WTC11 (cell line): ENCODE results near the gene MMP19. TPM values are rescaled to one million over a fixed set of nuclear protein-coding genes. Genes with fewer than 3 reads are reported as not detected.
"Not testable (repeated sequence)": the region's sequence is repeated elsewhere in the genome, so short reads cannot be mapped to it uniquely, and the experiment has no call there.

Experiments used
- ATAC-seq: fragments of 200-7000 bp; cut with Tn5 transposase; 2 replicates; pipeline ENCODE4 v1.10.0; 2021; ENCODE audit warnings: mild to moderate bottlenecking, moderate library complexity
- CTCF ChIA-PET: fragments of 300-600 bp; sonication (Branson Sonifier 250); formaldehyde crosslinking; loops from one replicate; lab custom pipeline; 2021; ENCODE audit warnings: antibody characterized with exemption; lab: Charles Lee
- POLR2A ChIA-PET: fragments of 350-600 bp; sonication (Branson Sonifier 250); formaldehyde crosslinking; loops from one replicate; lab custom pipeline; 2021; ENCODE audit warnings: antibody characterized with exemption; lab: Charles Lee
- DNase-seq: peaks from one replicate; pipeline ENCODE4 v3.0.0; 2021; ENCODE audit warnings: low spot score
- H3K27ac Mint-ChIP-seq: 2 replicates; pipeline ENCODE4 v1.8.0; 2021; ENCODE audit warnings: mixed read lengths
- H3K27me3 Mint-ChIP-seq: 2 replicates; pipeline ENCODE4 v1.8.0; 2021; ENCODE audit warnings: low read depth, mild to moderate bottlenecking, moderate library complexity, mixed read lengths
- H3K36me3 Mint-ChIP-seq: 2 replicates; pipeline ENCODE4 v1.8.0; 2021; ENCODE audit warnings: mixed read lengths
- H3K4me1 Mint-ChIP-seq: 2 replicates; pipeline ENCODE4 v1.8.0; 2022; ENCODE audit warnings: mixed read lengths
- H3K4me3 Mint-ChIP-seq: 2 replicates; pipeline ENCODE4 v1.8.0; 2021; ENCODE audit warnings: mild to moderate bottlenecking, moderate library complexity, mixed read lengths
- H3K9me3 Mint-ChIP-seq: 2 replicates; pipeline ENCODE4 v1.8.0; 2021; ENCODE audit warnings: mixed read lengths
- CBFB ChIP-seq: sonication (generic); formaldehyde crosslinking; IDR thresholded peaks from 2 replicates; pipeline ENCODE4 v1.8.1; 2022; ENCODE audit warnings: mild to moderate bottlenecking, low read depth, missing genetic modification reagents
- CREB1 ChIP-seq: sonication (generic); formaldehyde crosslinking; IDR thresholded peaks from 2 replicates; pipeline ENCODE4 v1.8.0; 2023; ENCODE audit warnings: mild to moderate bottlenecking, missing genetic modification reagents
- IRF2 ChIP-seq: sonication (generic); formaldehyde crosslinking; IDR thresholded peaks from 2 replicates; pipeline ENCODE4 v1.8.0; 2022; ENCODE audit warnings: low read depth, missing genetic modification reagents, borderline replicate concordance
- NFATC4 ChIP-seq: fragments of 250-450 bp; sonication (Bioruptor Pico); IDR thresholded peaks from 2 replicates; pipeline ENCODE4 v1.9.0; 2021; ENCODE audit warnings: mild to moderate bottlenecking
- OVOL2 ChIP-seq: fragments of 250-450 bp; sonication (Bioruptor Pico); IDR thresholded peaks from 2 replicates; pipeline ENCODE4 v1.9.0; 2021; ENCODE audit warnings: mild to moderate bottlenecking, borderline replicate concordance
- RORB ChIP-seq: fragments of 250-450 bp; sonication (Bioruptor Pico); IDR thresholded peaks from 2 replicates; pipeline ENCODE4 v1.9.0; 2021; ENCODE audit warnings: mild to moderate bottlenecking
- SMAD4 ChIP-seq: sonication (generic); formaldehyde crosslinking; IDR thresholded peaks from 2 replicates; pipeline ENCODE4 v1.8.0; 2022; ENCODE audit warnings: mild to moderate bottlenecking, missing genetic modification reagents
- TEAD1 ChIP-seq: sonication (generic); formaldehyde crosslinking; IDR thresholded peaks from 2 replicates; pipeline ENCODE4 v1.8.0; 2022; ENCODE audit warnings: mild to moderate bottlenecking, missing genetic modification reagents
- ZNF138 ChIP-seq: sonication (generic); formaldehyde crosslinking; conservative IDR thresholded peaks from 2 replicates; pipeline ENCODE4 v1.8.1; 2022; ENCODE audit warnings: mild to moderate bottlenecking, moderate library complexity, missing genetic modification reagents
- ZNF219 ChIP-seq: sonication (generic); formaldehyde crosslinking; IDR thresholded peaks from 2 replicates; pipeline ENCODE4 v1.8.0; 2023; ENCODE audit warnings: missing genetic modification reagents, mild to moderate bottlenecking, borderline replicate concordance
- ZNF263 ChIP-seq: sonication (generic); formaldehyde crosslinking; IDR thresholded peaks from 2 replicates; pipeline ENCODE4 v1.8.1; 2022; ENCODE audit warnings: low read depth, mild to moderate bottlenecking, moderate library complexity, missing genetic modification reagents
- ZNF423 ChIP-seq: fragments of 250-450 bp; sonication (Bioruptor Pico); IDR thresholded peaks from 2 replicates; pipeline ENCODE4 v2.1.2; 2022; ENCODE audit warnings: mild to moderate bottlenecking, moderate library complexity
- total RNA-seq: library from RNA; stranded (reverse); gene quantifications from 3 replicates; pipeline ENCODE4 v1.2.3, GENCODE V29; 2021
- TF ChIP-seq, protein P1 (sequence below): sonication (generic); formaldehyde crosslinking; IDR thresholded peaks from 2 replicates; pipeline ENCODE4 v1.8.1; 2023; ENCODE audit warnings: mild to moderate bottlenecking, moderate library complexity, missing genetic modification reagents
- TF ChIP-seq, protein P2 (sequence below): sonication (generic); formaldehyde crosslinking; IDR thresholded peaks from 2 replicates; pipeline ENCODE4 v1.8.1; 2023; ENCODE audit warnings: mild to moderate bottlenecking, missing genetic modification reagents, borderline replicate concordance
- TF ChIP-seq, protein P3 (sequence below): sonication (generic); formaldehyde crosslinking; IDR thresholded peaks from 2 replicates; pipeline ENCODE4 v1.8.1; 2022; ENCODE audit warnings: low read depth, mild to moderate bottlenecking, moderate library complexity, missing genetic modification reagents, borderline replicate concordance
- TF ChIP-seq, protein P4 (sequence below): fragments of 250-450 bp; sonication (Bioruptor Pico); IDR thresholded peaks from 2 replicates; pipeline ENCODE4 v1.9.0; 2021; ENCODE audit warnings: mild to moderate bottlenecking
- TF ChIP-seq, protein P5 (sequence below): fragments of 250-450 bp; sonication (Bioruptor Pico); IDR thresholded peaks from 2 replicates; pipeline ENCODE4 v1.9.0; 2021; ENCODE audit warnings: mild to moderate bottlenecking

MMP19 gene
- total RNA-seq, 1 experiment from 2014 or later: 1.6 TPM

DNA sequence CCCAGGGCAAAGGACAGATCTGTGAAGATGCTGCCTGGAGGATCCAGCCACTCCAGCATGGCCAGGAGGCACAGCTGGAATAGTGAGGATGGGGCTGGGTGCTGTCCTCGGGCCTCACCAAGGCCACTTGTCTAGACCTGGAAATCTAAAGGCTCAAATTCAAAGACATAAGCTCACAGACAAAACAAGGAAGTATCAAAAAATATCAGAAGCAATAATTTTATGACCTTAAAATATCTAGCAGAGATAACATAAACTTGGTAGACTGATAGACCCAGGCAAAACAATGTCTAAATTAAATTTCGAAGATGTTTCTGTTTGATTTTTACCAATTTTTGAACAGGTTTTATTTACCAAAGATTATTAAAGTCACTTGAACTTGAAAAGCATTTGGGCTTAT is 22.6 kb upstream of the MMP19 start (continued):
- TF ChIP-seq, protein P1, sequence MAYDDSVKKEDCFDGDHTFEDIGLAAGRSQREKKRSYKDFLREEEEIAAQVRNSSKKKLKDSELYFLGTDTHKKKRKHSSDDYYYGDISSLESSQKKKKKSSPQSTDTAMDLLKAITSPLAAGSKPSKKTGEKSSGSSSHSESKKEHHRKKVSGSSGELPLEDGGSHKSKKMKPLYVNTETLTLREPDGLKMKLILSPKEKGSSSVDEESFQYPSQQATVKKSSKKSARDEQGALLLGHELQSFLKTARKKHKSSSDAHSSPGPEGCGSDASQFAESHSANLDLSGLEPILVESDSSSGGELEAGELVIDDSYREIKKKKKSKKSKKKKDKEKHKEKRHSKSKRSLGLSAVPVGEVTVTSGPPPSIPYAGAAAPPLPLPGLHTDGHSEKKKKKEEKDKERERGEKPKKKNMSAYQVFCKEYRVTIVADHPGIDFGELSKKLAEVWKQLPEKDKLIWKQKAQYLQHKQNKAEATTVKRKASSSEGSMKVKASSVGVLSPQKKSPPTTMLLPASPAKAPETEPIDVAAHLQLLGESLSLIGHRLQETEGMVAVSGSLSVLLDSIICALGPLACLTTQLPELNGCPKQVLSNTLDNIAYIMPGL (CRISPR knock-in tag): no peak

DNA sequence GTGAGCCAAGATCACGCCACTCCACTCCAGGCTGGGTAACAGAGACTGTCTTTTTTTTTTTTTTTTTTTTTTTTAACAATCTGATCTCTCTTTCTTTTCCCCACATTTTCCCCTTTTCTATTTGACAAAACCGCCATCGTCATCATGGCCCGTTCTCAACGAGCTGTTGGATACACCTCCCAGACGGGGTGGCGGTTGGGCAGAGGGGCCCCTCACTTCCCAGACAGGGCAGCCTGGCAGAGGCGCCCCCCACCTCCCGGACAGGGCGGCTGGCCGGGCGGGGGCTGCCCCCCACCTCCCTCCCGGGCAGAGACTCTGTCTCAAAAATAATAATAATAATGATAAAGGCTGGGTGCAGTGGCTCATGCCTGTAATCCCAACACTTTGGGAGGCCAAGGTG is 20.2 kb upstream of the MMP19 start:
- not testable (repeated sequence) for ATAC-seq, H3K4me1 Mint-ChIP-seq, H3K4me3 Mint-ChIP-seq, H3K27me3 Mint-ChIP-seq, H3K36me3 Mint-ChIP-seq, H3K9me3 Mint-ChIP-seq, DNase-seq, H3K27ac Mint-ChIP-seq
- ChIA-PET POLR2A (interaction anchor here (0.6 kb wide), 2 partner anchors 76 to 125 kb away, joined by 4 read pairs; no protein-coding TSS in a partner anchor), CTCF (interaction anchor here (0.7 kb wide), 1 partner anchor 71 kb away, joined by 3 read pairs; no protein-coding TSS in a partner anchor)

DNA sequence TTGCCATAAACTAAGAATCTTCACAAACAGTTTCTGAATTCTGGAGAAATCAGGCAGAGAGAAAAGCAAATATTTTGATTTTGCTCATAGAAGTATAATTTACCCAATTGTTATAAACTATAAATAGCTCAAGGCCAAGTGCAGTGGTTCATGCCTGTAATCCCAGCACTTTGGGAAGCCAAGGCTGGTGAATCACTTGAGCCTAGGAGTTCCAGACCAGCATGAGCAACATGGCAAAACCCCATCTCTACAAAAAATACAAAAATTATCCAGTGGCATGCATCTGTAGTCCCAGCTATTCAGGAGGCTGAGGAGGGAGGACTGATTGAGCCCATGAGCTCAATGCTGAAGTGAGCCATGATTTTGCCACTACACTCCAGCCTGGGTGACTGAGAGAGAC is 19.6 kb upstream of the MMP19 start:
- H3K27me3 Mint-ChIP-seq: no peaks in the 10 kb centered on the region
- peaks cover 5% of the 10 kb centered on the region for H3K9me3 Mint-ChIP-seq
- no peaks in the 10 kb centered on the region for H3K4me1 Mint-ChIP-seq
- CTCF ChIA-PET: interaction anchor here (1.2 kb wide), 1 partner anchor 65 kb away, joined by 3 read pairs; no protein-coding TSS in a partner anchor
- peaks cover 3% of the 10 kb centered on the region for H3K36me3 Mint-ChIP-seq
- TF ChIP-seq ZNF263 (CRISPR knock-in tag) (no peak), TEAD1 (CRISPR knock-in tag) (no peak), NFATC4 (CRISPR knock-in tag) (no peak), CBFB (no peak), OVOL2 (CRISPR knock-in tag) (no peak), IRF2 (CRISPR knock-in tag) (no peak), CREB1 (CRISPR knock-in tag) (no peak), ZNF138 (CRISPR knock-in tag) (no peak)
- TF ChIP-seq, protein P2, sequence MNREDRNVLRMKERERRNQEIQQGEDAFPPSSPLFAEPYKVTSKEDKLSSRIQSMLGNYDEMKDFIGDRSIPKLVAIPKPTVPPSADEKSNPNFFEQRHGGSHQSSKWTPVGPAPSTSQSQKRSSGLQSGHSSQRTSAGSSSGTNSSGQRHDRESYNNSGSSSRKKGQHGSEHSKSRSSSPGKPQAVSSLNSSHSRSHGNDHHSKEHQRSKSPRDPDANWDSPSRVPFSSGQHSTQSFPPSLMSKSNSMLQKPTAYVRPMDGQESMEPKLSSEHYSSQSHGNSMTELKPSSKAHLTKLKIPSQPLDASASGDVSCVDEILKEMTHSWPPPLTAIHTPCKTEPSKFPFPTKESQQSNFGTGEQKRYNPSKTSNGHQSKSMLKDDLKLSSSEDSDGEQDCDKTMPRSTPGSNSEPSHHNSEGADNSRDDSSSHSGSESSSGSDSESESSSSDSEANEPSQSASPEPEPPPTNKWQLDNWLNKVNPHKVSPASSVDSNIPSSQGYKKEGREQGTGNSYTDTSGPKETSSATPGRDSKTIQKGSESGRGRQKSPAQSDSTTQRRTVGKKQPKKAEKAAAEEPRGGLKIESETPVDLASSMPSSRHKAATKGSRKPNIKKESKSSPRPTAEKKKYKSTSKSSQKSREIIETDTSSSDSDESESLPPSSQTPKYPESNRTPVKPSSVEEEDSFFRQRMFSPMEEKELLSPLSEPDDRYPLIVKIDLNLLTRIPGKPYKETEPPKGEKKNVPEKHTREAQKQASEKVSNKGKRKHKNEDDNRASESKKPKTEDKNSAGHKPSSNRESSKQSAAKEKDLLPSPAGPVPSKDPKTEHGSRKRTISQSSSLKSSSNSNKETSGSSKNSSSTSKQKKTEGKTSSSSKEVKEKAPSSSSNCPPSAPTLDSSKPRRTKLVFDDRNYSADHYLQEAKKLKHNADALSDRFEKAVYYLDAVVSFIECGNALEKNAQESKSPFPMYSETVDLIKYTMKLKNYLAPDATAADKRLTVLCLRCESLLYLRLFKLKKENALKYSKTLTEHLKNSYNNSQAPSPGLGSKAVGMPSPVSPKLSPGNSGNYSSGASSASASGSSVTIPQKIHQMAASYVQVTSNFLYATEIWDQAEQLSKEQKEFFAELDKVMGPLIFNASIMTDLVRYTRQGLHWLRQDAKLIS: no peak
- TF ChIP-seq, protein P3, sequence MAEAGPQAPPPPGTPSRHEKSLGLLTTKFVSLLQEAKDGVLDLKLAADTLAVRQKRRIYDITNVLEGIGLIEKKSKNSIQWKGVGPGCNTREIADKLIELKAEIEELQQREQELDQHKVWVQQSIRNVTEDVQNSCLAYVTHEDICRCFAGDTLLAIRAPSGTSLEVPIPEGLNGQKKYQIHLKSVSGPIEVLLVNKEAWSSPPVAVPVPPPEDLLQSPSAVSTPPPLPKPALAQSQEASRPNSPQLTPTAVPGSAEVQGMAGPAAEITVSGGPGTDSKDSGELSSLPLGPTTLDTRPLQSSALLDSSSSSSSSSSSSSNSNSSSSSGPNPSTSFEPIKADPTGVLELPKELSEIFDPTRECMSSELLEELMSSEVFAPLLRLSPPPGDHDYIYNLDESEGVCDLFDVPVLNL (CRISPR knock-in tag): no peak
- TF ChIP-seq, all 79 proteins: peak for 0
- no peak for DNase-seq
- H3K4me3 Mint-ChIP-seq: no peak overlapping the region
- POLR2A ChIA-PET: no interaction called here
- no peak for ATAC-seq
- H3K27ac Mint-ChIP-seq: no peak overlapping the region

DNA sequence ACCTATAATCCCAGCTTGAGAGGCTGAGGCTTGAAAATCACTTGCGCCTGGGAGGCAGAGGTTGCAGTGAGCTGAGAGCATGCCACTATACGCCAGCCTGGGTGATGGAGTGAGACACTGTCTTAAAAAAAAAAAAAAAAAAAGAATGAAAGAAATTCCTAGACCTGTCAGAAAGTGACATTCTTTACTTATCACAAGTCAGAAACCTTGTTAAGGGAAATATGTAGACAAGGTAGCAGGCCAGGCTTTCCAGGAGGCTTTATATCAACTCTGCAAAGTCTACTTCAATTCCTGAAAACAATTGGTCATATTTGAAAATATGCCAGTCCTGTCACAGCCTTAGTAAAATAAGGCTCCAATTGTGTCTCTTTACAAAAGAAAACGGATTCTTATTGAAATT is 19.1 kb upstream of the MMP19 start:
- Mint-ChIP-seq H3K36me3 (peaks cover 3% of the 10 kb centered on the region), H3K27ac (no peak overlapping the region), H3K27me3 (no peaks in the 10 kb centered on the region), H3K4me1 (no peaks in the 10 kb centered on the region), H3K4me3 (no peak overlapping the region), H3K9me3 (peaks cover 5% of the 10 kb centered on the region)
- DNase-seq (no peak), ATAC-seq (no peak)
- ChIA-PET CTCF (interaction anchor here (1.2 kb wide), 1 partner anchor 65 kb away, joined by 3 read pairs; no protein-coding TSS in a partner anchor), POLR2A (no interaction called here)
- no peak for TF ChIP-seq ZNF219
- TF ChIP-seq RORB (CRISPR knock-in tag): no peak
- TF ChIP-seq ZNF423 (CRISPR knock-in tag): no peak
- no peak for TF ChIP-seq NFATC4 (CRISPR knock-in tag)
- TF ChIP-seq, protein P3 (CRISPR knock-in tag): no peak
- TF ChIP-seq, protein P4, sequence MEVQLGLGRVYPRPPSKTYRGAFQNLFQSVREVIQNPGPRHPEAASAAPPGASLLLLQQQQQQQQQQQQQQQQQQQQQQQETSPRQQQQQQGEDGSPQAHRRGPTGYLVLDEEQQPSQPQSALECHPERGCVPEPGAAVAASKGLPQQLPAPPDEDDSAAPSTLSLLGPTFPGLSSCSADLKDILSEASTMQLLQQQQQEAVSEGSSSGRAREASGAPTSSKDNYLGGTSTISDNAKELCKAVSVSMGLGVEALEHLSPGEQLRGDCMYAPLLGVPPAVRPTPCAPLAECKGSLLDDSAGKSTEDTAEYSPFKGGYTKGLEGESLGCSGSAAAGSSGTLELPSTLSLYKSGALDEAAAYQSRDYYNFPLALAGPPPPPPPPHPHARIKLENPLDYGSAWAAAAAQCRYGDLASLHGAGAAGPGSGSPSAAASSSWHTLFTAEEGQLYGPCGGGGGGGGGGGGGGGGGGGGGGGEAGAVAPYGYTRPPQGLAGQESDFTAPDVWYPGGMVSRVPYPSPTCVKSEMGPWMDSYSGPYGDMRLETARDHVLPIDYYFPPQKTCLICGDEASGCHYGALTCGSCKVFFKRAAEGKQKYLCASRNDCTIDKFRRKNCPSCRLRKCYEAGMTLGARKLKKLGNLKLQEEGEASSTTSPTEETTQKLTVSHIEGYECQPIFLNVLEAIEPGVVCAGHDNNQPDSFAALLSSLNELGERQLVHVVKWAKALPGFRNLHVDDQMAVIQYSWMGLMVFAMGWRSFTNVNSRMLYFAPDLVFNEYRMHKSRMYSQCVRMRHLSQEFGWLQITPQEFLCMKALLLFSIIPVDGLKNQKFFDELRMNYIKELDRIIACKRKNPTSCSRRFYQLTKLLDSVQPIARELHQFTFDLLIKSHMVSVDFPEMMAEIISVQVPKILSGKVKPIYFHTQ (CRISPR knock-in tag): no peak
- TF ChIP-seq, protein P5, sequence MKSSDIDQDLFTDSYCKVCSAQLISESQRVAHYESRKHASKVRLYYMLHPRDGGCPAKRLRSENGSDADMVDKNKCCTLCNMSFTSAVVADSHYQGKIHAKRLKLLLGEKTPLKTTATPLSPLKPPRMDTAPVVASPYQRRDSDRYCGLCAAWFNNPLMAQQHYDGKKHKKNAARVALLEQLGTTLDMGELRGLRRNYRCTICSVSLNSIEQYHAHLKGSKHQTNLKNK (CRISPR knock-in tag): no peak
- no peak for TF ChIP-seq SMAD4 (CRISPR knock-in tag)
